H54 (cell line): ENCODE measurements around the gene TRAF5.
A peak's percentile ranks its signal among the peaks of the same experiment; 100 is the strongest.
"Not testable (repeated sequence)": the region's sequence is repeated elsewhere in the genome, so short reads cannot be mapped to it uniquely, and the experiment has no call there.

Source experiments
- DNase-seq: peaks from one replicate; pipeline ENCODE4 v3.0.0; 2011; ENCODE audit warnings: low spot score, mixed read lengths; ENCODE audit not compliant: insufficient read length
- FAIRE-seq: peaks from 3 replicates; lab custom pipeline; 2011; peaks lifted over from hg19 to GRCh38; lab: Jason Lieb, UNC
- POLR2A ChIP-seq: IDR thresholded peaks from 2 replicates; pipeline ENCODE4 v1.6.1; 2011; ENCODE audit warnings: low read depth, mild to moderate bottlenecking, low read length

The TRAF5 gene

DNA sequence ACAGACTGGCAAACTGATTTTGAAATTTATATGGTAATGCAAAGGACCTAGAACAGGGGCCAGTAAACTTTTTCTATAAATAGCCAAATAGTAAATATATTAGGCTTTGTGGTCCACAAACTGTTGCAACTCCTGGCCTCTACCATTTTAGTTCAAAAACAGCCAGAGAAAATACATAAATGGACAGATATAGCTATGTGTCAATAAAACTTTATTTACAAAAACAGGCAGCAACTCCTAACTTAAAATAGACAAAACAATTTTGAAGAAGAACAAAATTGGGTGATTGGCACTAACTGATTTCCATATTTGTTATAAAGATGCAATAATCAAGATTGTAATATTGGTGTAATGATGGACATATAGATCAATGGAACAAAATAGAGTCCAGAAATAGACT, 6.7 kb upstream of the TRAF5 start:
- DNase-seq = no peak
- TF ChIP-seq POLR2A = no peak
- FAIRE-seq = no peak

DNA sequence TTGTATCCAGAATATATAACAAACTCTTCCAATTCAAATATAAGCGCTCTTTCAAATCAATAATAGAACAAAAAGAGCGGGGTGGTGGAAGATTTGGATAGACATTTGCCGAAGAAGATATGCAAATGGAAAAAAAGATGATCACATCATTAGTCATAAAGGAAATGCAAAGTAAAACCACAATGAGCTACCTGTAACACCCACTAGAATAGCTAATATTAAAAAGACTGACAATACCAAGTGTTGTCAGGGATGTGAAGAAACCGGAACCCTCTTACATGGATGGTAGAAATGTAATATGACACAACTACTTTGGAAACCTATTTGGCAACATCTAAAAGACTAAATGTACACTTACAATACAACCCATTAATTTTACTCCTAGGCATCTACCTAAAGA, 5.7 kb upstream of the TRAF5 start:
- FAIRE-seq = no peak
- no peak for TF ChIP-seq POLR2A
- DNase-seq = no peak

DNA sequence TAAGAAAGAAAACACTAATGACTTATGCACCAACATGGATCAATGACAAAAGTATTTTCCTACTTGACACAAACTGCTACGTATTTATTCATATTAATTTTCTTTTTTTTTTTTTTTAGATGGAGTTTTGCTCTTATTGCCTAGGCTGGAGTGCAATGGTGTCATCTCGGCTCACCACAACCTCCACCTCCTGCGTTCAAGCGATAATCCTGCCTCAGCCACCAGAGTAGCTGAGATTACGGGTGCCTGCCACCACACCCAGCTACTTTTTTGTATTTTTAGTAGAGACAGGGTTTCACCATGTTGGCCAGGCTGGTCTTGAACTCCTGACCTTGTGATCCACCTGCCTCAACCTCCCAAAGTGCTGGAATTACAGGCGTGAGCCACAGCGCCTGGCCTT, 5.0 kb upstream of the TRAF5 start:
- DNase-seq, FAIRE-seq: not testable (repeated sequence)

DNA sequence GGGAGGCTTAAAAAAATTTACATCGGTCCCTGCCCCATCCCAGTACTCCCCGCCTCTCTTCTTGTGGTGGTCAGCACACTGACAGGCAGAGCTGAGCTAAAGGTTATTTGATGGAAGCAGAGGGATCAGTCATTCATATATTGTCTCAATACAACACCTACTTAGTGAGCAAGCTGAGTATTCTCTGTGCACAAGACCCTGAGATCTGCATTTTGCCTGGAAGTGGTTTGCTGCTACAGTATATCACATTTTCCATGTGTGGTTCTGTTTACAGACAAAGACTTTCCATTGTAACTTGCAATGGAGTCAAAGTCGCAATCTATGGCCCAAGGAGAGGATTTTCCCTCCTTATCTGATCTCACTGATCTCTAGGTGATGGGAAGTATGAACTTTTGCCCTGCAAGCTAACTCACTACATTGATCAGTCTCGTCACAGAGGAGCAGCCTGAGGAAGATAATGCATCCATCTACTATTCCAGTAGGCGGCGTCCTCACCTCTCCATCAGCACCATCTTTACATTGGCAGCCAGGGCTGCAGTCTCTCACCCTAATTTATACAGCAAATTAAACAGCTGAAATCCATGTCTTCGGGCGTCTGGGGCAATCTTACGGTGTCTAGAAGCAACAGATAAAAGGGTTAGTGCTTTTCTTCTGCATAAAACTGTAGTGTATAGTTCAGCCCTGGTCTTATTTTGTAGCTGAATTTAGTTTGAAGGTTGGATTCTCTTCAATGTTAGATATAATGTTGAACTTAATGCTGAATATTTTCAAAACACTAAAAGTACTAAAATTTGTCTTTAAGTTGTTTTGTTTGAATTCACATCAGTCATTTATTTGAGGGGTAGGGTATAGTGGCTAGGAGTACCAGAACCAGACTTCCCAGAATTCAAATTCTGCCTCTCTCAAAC, 3.2 kb upstream of the TRAF5 start:
- peak; percentile 30 for FAIRE-seq
- peak; percentile 70 for DNase-seq
- TF ChIP-seq POLR2A = no peak

DNA sequence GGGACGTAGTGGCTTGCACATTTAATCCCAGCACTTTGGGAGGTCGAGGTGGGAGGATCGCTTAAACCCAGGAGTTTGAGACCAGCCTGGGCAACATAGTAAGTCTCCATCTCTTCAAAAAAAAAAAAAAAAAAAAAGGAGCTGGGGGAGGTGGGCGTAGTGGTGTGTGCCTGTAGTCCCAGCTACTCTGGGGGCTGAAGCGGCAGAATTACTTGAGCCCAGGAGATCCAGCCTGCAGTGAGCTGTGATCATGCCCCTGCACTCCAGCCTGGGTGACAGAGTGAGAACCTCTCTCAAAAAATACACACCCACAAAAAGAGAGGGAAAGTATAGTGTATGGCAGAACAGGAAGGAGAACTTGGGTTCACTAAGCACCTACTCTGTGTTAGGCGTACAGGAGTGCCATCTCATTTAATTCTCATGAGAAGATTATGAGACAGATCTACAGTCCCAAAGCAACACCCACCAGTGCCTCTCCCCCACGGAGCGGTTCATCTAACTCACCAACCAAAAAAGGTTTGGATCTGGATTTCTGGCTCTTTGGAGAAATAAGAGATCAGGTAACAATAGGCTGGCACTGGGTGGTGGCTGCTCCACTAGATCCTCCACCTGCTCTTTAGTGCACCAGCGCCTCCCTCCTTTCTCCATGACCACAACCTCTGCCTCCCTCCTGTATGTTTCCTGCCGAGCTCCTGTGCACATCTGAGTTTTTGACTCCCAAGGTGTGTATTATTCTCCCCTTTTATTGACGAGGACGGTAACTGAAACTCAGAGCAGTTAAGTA, 1.4 kb upstream of the TRAF5 start:
- no peak for TF ChIP-seq POLR2A
- DNase-seq (no peak), FAIRE-seq (no peak)

DNA sequence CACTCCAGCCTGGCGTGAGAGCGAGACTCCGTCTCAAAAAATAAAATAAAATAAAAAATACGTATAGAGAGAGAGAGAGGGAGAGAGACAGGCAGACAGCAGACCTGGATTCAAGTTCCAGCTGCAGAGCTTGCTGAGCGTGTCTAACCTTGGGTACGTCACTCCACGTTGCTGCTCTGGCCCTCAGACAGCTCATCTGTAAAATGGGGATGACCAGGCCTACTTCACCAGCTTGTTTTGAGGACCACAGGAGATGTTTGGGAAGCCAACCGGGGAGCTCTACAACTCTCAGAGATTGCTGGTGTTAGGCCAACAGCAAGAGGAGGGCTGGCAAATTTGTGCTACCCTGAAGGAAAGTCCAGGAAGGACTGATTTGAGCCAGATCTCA, 499 bp upstream of the TRAF5 start:
- DNase-seq = no peak
- TF ChIP-seq POLR2A = no peak
- no peak for FAIRE-seq

DNA sequence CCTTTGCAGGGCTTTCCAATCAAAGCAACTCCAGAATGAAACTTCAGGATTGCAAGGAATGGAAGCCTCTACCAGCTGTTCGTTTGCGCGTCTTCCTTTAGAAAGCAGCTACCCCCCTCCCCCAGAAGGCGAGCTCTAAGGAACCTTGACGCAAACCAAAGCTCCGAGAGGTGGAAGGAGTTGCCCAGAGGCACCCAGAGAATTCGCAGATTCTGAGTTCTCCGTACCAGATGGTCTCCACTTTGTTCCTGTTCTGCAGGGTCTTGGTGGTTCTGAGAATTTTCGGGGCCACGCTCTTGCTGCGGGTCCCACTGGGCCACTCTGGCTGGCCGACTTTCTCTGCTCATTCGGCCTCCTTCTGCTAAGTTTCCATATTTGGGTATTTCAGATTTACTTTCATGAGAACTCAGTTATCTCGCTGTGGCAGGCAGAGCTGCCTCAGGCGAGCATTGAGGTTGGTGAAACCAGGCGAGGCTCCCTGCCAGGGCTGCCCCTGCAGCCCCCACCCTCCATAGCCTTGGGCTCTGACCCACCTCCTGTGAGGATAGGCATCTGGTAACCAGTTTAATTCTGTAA, 801 bp downstream of the TRAF5 start:
- no peak for FAIRE-seq
- TF ChIP-seq POLR2A = no peak
- DNase-seq = peak; percentile 47

DNA sequence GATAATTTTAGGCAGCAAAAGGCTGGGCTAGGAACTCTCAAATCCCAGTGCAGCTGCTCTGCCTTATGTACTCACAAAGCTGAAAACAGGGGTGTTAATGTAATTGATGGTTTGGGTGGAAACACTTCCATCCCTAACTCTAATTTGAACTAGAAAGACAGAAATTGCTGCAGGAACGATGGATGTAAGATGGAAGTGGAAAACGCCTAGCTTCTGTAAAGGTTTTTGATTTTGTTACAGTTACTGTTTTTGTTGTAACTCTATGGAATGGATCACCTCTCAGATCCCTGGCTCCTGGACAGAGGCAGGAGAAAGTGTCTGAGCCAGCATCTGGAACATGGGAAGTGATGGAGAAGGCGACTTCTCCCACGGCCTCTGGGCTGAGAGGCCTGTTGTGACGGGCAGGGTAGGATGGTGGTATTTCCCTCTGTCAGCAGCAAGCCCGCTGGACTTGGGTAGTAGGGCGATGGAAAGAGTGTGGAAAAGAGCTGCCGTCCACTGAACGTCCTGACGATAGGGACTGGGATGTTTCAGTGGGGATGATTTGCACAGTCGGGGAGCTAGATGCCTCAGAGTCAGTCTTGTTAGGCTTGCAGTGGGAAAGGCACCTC, 1.6 kb downstream of the TRAF5 start:
- DNase-seq (no peak), FAIRE-seq (no peak)

DNA sequence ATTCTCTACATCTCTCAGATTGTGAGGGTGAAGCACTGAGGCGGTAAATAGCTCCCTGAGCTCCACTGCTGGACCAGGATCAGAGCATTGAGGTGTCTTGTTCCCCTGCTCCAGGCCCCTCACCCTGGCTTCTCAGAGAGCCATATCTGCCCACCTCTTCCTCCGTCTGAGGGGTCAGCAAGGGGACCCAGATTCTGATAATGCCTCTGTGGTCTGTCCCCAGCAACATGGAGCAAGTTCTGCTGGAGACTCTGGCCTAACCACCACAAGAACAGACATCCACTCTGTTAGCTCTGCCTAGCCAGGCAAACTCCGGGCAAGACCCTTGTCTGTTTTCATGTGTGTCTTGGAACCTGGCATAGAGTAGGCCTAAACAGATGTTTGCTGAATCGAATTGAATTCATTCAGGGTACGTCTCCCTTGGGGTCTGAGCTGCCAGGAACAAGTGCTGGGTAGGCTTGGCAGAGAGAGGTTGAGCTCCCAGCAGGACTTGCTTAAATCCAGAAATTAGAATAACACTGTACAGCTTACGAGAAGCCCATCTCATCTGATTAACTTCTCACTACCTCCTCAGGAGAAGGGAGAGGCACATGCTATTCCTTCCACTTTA, 2.3 kb downstream of the TRAF5 start:
- FAIRE-seq (no peak), DNase-seq (no peak)
- TF ChIP-seq POLR2A = no peak

More for the DNA sequence above, 1.6 kb downstream of the TRAF5 start:
- no peak for TF ChIP-seq POLR2A

DNA sequence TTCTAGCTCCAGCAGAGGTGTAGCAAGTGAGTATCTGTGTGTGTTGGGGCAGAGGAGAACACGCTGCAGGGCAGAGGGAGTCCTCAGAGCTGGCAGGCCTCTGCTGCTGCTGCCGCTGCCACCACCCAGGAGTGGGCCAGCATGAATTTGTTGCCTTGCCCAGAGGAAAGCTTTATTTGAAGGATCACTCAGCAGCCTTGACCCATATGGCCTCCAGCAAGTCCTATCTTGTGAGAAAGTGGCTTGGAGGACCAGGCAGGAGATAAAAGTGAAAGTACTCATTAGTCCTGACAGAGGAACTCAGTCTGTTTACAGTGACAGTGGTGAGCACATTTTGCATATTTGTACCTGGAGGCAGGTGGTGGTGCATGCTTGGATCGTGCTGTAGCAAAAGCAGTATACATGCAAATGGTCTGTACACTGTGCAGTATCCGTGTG, 3.1 kb downstream of the TRAF5 start:
- no peak for DNase-seq
- no peak for FAIRE-seq
- no peak for TF ChIP-seq POLR2A

DNA sequence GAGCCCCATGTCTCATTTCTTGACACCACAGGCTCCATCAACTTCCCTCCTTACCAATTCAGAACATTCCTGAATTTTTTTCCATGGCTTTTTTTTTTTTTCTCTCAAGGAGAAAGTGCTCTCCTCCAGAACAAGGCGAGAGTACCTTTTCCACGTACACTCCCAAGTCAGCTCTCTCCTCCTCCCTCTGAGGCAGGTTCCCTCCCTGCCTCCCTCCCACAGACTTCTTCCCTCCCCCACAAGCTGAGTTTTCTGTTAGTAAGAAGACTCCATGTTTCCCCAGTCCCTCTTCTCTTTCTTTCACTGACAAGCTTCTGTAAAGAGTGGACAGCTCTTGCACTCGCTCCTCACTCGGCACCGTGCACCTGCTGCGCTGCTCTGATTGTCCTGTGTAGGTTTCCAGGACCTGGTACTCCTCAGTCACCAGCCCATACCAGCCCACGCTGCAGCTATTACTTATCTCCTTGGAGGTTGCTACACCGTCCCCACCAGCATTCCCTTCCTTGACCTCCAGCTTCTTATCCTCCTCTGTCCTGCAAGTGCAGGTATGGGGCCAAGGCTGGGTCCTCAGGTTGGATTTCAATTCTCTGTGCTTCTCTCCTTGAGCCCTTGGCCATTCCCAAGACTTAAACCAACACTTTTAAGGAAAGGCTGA, 3.8 kb downstream of the TRAF5 start:
- DNase-seq = no peak
- TF ChIP-seq POLR2A = no peak
- FAIRE-seq = no peak

DNA sequence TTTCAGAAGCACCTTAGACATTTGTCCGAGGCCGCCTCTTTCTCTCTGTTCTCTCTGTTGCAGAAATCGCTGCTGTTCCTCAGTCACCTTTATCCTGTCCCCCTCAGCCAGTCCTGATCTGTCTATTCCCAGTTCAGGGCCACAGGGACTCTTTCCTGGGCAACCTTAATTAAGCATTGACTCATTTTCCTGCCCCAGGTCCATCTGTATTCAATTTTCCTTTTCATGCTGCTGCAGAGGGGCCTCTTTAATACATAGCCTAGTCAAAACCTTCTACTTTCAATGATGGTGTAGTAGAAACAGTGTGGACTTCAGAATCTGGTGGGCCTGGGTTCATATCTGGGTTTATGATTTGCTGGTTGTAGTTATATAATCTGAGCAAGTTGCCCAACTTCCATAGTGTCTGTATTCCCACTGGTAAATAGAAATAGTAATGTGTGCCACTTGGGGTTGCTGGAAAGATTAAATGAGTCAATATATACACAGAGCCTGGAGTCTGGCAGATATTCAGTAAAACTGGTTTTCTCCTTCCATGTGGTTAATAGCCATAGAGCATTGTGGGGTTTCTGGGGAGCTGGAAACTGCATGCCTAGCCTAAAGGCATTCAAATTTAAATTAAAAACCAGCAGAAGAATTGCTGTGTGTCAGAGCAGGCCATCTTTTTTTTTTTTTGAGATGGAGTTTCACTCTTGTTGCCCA, 4.5 kb downstream of the TRAF5 start:
- TF ChIP-seq POLR2A = no peak
- DNase-seq = no peak
- FAIRE-seq = no peak

DNA sequence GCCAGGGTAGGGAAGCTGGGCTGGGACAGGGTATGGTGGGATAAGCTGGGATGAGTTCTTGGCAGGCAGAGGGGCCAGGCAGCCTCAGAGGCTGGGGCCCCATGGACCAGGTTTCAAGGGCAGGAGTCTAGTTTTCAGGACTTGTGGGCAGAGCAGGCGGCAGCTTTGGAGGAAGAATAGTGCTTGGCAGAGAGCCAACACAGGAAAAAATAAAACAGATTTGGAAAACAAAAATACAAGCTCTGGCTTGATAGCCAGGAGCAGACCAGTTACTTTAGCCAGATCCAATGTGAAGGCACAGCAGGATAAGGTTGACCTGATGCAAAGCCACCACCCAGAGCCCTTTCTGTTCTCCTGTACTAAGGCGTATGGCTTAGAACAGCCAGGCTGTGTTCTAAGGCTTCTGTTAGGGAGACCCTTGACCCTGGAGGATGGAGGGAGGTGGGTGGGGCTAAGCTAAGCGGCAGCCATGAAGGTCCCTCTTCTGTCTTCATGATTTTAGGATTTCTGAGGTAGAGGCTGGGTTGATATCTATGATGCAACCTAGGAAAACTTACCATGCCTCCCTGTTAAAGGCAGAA, 5.5 kb downstream of the TRAF5 start:
- no peak for TF ChIP-seq POLR2A
- no peak for DNase-seq
- no peak for FAIRE-seq
